ENCODE data around the gene QPCT.

QPCT gene

DNA sequence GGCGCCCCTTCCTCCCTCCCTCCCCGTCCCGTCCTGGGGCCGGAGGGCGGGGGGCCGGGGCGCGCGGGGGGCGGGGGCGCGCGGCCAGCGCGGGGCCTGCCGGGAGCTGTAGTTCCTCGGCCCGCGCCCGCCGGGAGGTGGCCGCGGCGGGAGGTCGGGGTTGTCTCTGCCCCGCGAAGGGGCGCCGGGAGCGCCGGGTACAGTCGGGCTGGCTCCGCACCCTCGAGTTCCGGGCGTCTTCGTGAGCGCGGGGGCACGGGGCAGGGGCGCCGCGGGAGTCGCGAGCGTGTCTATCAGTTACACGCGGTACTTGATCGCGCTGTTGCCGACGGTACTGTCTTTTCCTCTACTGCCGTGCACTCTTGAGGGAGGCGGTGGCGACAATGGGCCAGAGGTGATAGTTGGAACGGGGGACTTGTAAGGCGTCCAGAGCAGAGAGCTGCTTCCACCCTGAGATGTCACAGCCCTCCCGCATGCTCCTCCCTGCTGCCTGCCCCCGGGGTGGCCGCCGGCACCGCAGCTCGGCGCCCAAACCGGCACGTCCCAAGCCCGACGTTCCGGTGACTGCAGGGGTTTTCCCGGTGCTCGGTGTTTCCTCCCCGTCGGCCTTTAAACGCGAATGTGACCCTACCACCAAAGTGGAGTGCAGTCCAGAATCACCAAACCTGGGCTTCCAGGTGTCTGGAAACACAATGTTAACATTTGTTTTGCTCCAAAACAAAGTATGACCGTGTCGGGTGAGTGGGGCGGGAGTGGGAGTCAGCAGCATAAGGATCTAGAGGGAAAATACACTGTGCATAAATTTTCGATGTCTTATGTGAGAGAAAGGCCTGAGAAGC is 19.4 kb upstream of the QPCT start, which contains the start of gene PRKD3:
TSS of gene PRKD3 (minus strand) at position 48 of the 839 bp plus-strand sequence. CDS start 8,309 bp downstream, outside the sequence.
- TF ChIP-seq, protein P1, sequence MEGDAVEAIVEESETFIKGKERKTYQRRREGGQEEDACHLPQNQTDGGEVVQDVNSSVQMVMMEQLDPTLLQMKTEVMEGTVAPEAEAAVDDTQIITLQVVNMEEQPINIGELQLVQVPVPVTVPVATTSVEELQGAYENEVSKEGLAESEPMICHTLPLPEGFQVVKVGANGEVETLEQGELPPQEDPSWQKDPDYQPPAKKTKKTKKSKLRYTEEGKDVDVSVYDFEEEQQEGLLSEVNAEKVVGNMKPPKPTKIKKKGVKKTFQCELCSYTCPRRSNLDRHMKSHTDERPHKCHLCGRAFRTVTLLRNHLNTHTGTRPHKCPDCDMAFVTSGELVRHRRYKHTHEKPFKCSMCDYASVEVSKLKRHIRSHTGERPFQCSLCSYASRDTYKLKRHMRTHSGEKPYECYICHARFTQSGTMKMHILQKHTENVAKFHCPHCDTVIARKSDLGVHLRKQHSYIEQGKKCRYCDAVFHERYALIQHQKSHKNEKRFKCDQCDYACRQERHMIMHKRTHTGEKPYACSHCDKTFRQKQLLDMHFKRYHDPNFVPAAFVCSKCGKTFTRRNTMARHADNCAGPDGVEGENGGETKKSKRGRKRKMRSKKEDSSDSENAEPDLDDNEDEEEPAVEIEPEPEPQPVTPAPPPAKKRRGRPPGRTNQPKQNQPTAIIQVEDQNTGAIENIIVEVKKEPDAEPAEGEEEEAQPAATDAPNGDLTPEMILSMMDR (conservative IDR thresholded peaks at IDR 0.05) = no peak
- peak within 1 kb of the TSS; percentile 65 for H3K27ac ChIP-seq

DNA sequence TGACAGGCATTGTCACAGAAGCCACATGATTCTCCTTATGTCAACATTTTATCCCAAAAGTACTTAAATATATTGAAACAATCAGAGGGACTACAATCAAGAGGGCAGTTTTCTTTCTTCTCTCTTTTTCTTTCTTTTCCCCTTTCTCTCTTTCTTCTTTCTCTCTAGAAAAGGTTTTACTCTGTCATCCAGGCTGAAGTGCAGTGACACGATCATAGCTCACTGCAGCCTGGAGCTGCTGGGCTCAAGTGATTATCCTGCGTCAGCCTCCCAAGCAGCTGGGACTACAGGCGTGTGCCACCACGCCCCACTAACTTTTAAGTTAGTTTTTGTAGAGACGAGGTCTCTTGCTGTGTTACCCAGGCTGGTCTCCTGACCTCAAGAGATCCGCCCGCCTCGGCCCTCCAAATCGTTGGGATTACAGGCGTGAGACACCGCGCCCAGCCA is 18.8 kb upstream of the QPCT start:
- H3K27ac ChIP-seq = no peak overlapping the region; the same call in 1 of the 2 replicates
- TF ChIP-seq, protein P1 (conservative IDR thresholded peaks at IDR 0.05) = no peak

DNA sequence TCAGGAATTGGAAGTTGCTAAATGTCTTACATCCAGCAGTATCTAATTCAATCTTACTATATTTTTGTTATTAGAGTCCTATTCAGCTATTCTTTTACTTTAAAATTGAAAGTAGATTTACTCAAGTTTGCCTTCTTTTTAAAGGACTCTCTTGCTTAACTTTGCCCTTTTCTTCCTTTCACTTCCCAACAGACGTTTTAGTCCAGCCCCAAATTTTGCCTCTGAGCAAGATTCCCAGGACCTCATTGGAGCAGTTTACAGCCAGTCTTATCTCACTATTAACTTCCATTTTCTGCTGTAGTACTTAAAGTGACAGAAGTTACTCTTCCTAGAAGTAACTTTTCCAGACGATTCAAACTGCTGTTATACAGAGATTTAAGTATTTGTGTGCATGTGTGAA is 18.1 kb upstream of the QPCT start:
- no peak overlapping the region for H3K27ac ChIP-seq
- TF ChIP-seq, protein P1 (conservative IDR thresholded peaks at IDR 0.05) = no peak

DNA sequence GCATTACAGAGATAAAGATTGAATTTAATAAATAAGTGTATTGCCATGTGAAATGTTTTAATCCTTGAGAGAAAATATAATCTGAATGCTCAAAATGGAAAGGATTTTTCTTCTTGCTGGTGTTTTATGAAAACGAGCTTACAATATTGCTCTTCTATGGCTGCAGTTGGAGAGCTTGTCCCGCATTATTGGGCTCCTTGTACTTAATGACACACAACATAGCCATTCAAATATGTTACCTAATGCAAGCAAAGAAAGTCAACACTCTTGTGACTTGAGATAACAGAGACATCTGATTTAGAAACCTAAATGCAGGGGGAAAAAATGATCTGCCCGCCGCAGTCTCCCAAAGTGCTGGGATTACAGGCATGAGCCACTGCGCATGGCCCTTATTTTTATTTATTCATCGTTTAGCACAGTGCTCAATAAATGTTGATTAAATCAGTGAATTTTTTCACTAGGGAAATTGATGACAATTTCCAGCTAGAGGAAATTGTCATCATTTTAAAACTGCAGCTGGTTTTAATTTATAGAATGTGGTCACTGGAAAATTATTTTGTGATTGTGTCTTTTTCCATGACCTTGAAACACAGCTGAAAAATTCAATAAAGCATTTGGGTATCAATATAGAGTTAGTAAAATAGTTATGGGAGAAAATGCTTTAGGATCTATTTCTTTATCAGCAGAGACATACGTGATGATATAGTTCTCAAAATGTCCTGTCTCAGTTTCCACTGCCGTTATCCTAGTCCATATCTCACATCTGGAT is 17.4 kb upstream of the QPCT start:
- H3K27ac ChIP-seq = no peak overlapping the region
- TF ChIP-seq, protein P1 (conservative IDR thresholded peaks at IDR 0.05) = no peak

DNA sequence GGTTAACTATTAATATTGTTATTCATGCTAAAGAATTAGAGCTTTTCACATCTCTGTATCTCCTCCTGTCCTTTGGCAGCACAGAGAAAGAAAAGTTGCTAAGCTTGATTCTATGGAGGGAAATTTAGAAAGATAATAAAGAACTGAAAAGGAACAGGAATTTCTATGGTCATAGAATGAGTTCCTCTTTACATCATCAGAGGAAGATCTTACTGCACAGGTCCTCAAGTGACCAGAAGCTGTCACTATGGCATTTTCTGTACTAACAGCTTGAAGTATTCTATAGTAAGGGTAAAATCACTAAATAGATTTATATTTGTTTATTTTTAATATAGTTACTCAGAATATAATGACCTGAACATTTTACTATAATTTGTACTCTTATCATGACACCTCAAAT is 13.7 kb upstream of the QPCT start:
- no peak overlapping the region for H3K27ac ChIP-seq
- TF ChIP-seq, protein P1 (conservative IDR thresholded peaks at IDR 0.05) = no peak

DNA sequence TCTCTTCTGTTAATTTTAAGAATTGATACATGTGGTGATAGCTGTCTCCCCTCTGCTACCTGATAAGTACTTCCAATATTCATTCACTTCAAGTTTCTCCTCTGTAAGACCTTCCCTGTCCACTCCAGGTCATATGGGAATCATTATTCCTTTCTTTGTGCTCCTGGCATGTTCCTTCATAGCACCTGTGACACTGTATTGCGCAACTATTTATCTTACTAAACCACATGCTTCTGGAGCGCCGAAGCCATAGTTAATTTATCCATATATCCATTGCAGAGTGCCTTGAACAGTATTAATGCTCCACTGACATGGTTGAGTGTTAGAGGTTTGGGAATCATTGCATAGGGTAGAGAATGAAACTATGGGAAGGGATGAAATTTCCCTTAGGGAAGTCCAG is 11.9 kb upstream of the QPCT start:
- no peak overlapping the region for H3K27ac ChIP-seq

DNA sequence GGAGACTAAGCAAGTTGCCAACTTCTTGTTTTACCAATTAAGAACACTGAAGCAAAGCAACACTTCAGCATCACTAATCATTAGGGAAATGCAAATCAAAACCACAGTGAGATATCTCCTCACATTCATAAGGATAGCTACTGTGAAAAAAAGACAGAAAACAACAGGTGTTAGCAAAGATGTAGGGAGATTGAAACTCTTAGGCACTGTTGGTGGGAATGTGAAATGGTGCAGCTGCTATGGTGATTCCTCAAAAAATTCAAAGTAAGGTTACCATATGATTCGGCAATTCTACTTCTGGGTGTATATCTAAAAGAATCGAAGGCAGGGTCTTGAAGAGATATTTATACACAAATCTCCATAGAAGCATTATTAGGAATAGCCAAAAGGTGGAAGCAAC is 11.2 kb upstream of the QPCT start:
- no peak overlapping the region for H3K27ac ChIP-seq
- TF ChIP-seq, protein P1 (conservative IDR thresholded peaks at IDR 0.05) = no peak

More for the DNA sequence above, 11.9 kb upstream of the QPCT start:
- TF ChIP-seq, protein P1 (conservative IDR thresholded peaks at IDR 0.05) = no peak
